LoVo (cell line): ENCODE results near the gene ZNF334.

Experiments used
- DNase-seq: peaks from one replicate; pipeline ENCODE4 v3.0.0-alpha.2; 2016; ENCODE audit warnings: low spot score

ZNF334 gene

GRCh38 chr20:46545827-46546138 is 32.4 kb upstream of the ZNF334 start:
- no peak for DNase-seq

DNA sequence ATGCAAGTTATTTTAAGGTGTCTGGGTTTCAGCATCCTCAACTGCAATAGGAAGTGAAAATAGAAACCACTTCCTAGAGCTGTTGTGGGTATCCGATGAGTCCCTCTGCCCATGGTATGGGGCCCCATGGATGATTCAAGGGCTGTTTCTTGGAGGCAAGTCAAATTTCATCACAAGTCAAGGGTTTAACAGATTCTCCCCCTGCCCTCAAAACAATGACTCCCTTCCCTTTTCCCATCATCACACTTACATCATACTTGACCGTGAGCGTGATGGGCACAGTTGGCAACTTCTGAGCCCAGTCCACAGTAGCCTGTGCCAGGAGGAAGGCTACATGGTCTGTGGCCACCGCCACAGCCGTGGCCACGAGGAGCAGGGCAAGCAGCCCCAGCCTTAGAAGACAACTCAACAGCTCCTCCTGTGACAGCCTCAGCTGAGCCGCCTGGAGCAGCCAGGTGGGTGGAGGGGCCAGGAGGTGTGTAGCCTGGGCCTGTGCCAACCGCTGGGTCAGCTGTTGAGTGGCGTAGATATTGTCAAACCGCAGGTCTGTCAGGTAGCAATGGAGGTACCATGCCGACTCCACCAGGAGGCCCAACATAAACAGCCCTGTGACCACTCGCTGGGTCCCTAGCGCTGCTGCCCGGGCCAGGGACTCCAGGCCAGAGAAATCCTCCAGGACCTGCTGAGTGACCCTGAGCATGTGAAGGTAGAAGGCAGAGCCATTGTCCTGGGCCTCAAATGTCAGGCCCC is 31.9 kb upstream of the ZNF334 start:
- no peak for DNase-seq

DNA sequence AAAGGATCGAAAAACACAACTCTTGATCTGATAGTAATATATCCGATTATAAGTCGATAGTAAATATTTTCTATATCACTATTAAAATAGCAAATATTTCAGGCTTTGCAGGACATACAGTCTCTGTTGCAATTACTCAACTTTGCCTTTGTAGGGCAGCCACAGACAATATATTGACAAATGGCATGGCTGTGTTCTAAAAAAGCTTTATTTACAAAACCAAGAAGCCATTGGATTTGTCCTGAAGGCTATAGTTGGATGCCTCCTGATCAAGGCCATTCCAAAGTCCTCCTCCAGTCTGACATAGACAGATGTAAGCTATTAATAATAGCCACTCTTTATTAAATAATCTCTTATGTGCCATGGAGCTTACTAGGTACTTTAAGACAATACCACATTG is 31.2 kb upstream of the ZNF334 start:
- no peak for DNase-seq

DNA sequence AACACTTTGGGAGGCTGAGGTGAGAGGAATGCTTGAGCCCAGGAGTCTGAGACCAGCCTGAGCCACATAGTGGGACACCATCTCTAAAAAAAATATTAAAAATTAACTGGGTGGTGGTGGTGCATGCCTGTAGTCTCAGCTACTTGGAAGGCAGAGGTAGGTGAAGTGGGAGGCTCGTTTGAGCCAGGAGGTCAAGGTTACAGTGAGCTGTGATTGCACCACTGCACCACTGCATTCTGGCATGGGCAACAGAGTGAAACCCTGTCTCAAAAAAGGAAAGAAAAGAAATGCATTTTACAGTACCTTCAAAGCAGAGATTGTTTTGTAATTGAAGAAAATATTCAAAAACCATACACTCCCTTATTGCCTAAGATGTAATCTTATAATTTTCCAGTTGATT is 30.6 kb upstream of the ZNF334 start:
- no peak for DNase-seq

DNA sequence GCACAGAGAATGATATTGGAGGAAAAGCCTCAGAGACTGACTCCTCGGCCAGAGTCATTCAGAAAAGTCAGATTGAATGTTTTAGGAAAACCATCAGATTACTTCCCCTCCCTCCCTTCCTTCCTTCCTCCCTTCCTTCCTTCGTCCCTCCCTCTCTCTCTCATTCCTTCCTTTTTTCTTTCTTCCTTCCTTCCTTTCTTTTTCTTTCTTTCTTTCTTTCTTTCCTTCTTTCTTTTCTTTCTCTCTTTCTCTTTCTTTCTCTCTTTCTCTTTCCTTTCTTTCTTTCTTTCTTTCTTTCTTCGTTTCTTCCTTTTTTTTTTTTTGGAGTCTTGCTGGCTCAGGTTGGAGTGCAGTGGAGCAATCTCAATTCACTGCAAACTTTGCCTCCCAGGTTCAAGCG is 29.7 kb upstream of the ZNF334 start:
- DNase-seq = no peak

GRCh38 chr20:46541229-46541935 is 28.0 kb upstream of the ZNF334 start:
- no peak for DNase-seq

DNA sequence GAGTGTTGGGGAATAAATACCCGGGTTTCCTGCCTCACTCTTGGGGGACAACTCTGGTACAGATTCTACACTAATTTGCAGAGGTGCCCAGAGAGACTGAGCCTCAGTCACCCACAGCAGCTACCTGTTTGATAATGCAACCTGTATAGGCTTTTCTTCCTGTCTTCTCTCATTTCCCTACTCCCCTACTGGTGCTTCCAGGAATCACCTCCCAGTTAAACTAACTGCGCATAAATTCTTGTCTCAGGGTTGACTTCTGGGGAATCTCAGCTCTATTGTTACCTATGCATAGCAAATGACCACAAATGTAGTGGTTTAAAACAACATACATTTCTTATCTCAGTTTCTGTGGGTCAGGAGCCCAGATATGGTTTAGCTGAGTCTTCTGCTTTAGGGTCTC is 25.8 kb upstream of the ZNF334 start:
- no peak for DNase-seq

DNA sequence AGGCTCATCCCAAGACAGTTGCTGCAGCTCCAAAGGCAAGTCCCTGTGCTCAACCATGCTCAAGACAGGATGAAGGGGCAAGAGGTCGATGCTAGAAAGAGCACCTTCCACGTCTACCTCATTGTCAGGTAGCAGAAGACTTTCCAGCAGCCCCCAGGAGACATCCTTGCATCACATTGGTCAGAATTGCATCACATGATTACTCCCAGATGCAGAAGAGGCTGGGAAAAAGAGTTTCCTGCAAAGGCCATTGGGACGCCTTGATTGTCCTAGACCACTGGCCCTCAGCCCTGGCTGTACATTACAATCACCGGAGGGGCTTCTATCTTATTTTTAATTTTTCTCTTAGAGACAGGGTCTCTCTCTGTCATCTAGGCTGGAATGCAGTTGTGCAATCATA is 17.3 kb upstream of the ZNF334 start:
- no peak for DNase-seq

DNA sequence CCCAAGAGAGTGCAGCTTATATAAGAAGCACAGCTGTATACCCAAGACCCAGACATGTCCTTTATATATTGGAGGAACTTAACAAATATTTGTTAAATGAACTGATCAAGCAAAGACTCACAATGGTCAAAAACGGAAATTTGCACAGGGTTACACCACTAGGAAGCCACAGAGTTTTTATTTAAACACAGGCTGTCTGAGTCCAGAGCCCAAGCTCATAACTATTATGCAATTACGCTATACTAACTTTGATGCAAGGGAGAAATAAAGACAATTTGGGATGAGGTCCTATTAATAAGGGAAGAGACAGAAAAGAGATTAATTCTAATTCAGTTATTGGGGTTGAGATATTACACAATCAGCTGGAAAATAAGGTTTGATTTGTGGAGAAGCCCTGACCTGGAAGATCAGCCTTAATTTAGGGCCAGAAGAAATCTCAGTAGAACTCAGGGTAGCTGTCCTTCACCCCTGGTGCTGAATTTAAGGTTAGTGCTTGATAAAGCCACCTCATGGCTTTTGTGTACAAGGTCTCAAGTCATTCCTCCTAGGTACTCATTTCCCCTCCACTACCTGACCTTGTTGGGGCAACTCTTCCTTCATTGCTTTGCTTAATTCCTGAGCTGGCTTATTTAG is 10.5 kb upstream of the ZNF334 start:
- DNase-seq = peak; percentile 1

- no peak for DNase-seq
Measured at GRCh38 chr20:46523108-46523507, 9.7 kb upstream of the ZNF334 start.

DNA sequence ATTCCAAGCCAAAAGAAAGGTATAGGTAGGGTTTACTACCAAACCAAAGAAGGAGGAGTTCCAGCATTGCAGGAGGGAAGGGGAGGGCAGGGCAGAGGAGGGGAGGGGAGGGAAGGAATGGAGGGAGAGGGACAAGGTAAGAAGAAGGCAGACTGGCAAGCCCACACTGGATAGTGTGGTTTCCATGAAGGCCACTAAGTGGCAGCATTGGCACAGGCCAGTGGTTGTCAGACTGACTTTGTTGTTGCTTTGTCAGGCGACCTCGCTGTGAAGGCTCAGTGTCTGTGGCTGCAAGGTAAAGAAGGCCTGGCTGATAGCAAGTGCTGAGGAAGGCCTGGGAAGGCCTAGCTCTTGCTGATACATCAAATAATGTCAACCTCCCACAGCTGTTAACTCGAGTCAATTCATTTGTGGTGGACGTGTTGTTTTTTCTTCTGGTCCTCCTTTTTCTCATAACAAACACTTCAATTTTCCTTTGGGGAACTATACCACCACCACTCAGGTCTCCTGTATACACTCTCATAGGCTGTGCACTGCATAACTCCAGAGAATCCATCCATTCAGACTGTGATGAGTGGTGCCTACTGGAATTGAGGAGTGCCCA is 7.7 kb upstream of the ZNF334 start:
- DNase-seq = peak; percentile 32

DNA sequence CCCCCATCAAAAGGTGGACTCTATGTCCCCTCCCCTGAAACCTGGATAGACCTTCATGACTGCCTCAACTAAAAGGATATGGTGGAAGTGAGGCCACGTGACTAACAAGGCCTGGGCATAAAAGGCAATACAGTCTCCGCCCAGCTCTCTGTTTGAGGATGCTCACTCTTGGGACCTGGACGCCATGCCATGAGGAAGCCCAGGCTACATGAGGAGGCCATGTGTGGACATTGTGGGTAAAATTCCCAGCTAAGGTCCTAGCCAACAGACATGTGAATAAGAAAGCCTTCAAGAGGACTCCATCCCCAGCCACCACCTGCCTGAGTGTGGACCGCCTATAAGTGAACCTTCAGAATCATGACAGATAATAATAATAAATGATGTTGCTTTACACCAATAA is 7.2 kb upstream of the ZNF334 start:
- DNase-seq = no peak

GRCh38 chr20:46519471-46520068 is 6.2 kb upstream of the ZNF334 start:
- no peak for DNase-seq

DNA sequence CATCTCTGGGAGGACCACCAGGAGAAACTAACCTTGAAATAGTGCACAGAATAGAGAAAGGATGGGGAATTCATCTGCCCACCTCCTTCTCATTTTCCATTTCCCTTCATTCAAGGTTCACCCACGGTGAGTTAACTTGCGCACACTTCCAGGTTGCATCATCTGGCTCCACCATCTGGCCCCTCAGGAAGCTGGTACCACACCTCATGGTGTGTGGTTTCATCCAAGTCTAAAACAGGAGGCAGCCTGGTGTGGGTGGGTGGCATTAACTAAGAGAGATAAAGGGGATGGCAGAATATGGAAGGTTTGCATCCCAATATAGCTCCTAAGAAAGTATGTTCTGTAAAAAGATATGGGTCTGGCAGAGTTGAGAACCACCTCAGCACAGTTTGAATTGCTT is 3.8 kb downstream of the ZNF334 start:
- DNase-seq = no peak

DNA sequence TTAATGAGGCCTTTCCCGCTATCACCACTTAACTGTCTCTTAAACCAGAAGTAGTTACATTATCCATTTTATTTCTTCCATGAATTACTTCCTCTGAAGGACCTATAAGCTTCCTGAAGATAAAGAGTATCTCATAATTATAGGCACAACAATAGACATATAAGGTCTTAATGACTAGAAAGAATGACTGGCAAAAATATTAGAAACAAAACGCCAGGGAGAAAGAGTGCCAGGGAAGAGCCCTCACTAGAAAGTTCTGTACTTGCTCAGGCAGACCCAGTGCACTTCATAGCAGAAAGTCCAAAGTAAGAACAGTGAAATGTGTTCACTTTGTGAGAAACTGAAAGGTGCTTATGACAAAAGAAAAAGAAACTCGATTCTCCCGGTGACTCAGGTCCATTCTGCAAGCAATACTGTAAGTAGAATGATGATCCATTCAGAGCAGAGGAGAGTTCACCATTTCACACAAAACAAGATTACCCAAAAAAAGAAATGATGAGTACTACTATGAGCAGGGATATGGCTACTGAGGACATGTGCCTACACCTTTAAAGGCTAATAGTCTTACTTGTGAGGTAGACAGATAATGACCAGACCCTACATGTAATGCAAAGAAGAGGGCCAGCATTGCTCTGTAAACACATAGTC is 5.5 kb downstream of the ZNF334 start:
- no peak for DNase-seq

GRCh38 chr20:46505506-46505905 is 7.9 kb downstream of the ZNF334 start:
- no peak for DNase-seq

DNA sequence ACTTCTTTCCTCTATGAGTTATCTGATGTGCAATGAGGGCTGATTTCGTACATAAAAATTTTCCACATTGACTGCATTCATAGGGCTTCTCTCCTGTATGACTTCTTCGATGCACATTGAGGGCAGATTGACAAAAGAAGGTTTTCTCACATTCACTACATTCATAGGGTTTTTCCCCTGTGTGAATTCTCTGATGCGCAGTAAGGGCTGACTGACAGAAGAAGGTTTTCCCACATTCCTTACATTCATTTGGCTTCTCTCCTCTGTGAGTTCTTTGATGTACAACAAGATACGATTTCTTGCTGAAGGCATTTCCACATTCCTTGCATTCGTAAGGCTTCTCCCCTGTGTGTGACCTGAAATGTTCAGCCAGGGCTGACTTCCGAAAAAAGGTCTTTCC is 11.4 kb downstream of the ZNF334 start:
- DNase-seq = no peak

- DNase-seq = no peak
Measured at GRCh38 chr20:46501337-46501942, 11.9 kb downstream of the ZNF334 start.

DNA sequence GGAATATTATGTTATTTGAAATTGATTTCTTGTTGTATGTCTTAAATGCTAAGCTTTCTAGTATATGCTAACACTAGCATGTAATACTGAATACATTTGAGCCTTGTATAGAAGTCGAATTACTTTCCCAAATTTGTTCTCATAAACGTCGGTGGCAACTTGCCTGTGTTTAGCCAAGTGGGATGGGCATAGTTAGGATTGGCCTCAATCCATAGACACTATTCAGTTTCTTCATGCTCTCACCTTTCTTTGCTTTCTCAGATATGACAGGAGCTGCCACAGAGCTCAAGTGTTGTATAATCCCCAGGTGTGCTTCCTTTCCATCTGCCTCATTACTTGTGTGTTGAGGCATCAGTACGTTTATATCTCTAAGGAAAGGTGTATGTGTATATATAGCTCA is 19.3 kb downstream of the ZNF334 start:
- DNase-seq = no peak

GRCh38 chr20:46491354-46491753 is 22.0 kb downstream of the ZNF334 start:
- DNase-seq = no peak

- no peak for DNase-seq
Measured at GRCh38 chr20:46488451-46488850, 24.9 kb downstream of the ZNF334 start.

GRCh38 chr20:46487628-46488027 is 25.7 kb downstream of the ZNF334 start:
- DNase-seq = no peak
